Measurements from ENCODE around the gene ANKRD23. TPM values are rescaled to one million over a fixed set of nuclear protein-coding genes. Genes with fewer than 3 reads are reported as not detected.

ANKRD23 gene
- total RNA-seq, 1 experiment from 2014 or later = 7.5 TPM

- Mint-ChIP-seq H3K4me1 (ENCODE audit: low read depth, unreplicated experiment) (no peaks in the 10 kb centered on the region), H3K27ac (ENCODE audit: unreplicated experiment) (no peak overlapping the region), H3K4me3 (ENCODE audit: low read depth, unreplicated experiment) (no peak overlapping the region), H3K27me3 (ENCODE audit: unreplicated experiment) (no peaks in the 10 kb centered on the region), H3K9me3 (ENCODE audit: low read depth, unreplicated experiment) (no peaks in the 10 kb centered on the region), H3K36me3 (ENCODE audit: insufficient read depth, unreplicated experiment) (peaks cover 9% of the 10 kb centered on the region)
- CTCF ChIA-PET = no interaction called here
- TF ChIP-seq CTCF (IDR thresholded peaks at IDR 0.05; ENCODE audit: unreplicated experiment) = no peak
- DNase-seq = no peak
- BruUV-seq (replicated peaks) = no TSS peak
- intact Hi-C loops (cut with micrococcal nuclease; ENCODE audit: unreplicated experiment) = no loop called here
These were observed 4.4 kb upstream of the ANKRD23 start for GRCh38 chr2:96848264-96848663.

- no peak for DNase-seq
- no peak overlapping the region for H3K27ac Mint-ChIP-seq (ENCODE audit: unreplicated experiment)
- CTCF ChIA-PET = interaction anchor here (1.1 kb wide), 1 partner anchor 14 kb away, joined by 5 read pairs; no protein-coding TSS in a partner anchor
- TF ChIP-seq CTCF (IDR thresholded peaks at IDR 0.05; ENCODE audit: unreplicated experiment) = no peak
- no peaks in the 10 kb centered on the region for H3K27me3 Mint-ChIP-seq (ENCODE audit: unreplicated experiment)
- peaks cover 8% of the 10 kb centered on the region for H3K36me3 Mint-ChIP-seq (ENCODE audit: insufficient read depth, unreplicated experiment)
- H3K9me3 Mint-ChIP-seq (ENCODE audit: low read depth, unreplicated experiment) = no peaks in the 10 kb centered on the region
- H3K4me1 Mint-ChIP-seq (ENCODE audit: low read depth, unreplicated experiment) = no peaks in the 10 kb centered on the region
- no peak overlapping the region for H3K4me3 Mint-ChIP-seq (ENCODE audit: low read depth, unreplicated experiment)
- no TSS peak for BruUV-seq (replicated peaks)
- intact Hi-C loops (cut with micrococcal nuclease; ENCODE audit: unreplicated experiment) = no loop called here
These were observed 3.8 kb upstream of the ANKRD23 start for GRCh38 chr2:96847586-96847985.

- no peak overlapping the region for H3K27ac Mint-ChIP-seq (ENCODE audit: unreplicated experiment)
- H3K4me3 Mint-ChIP-seq (ENCODE audit: low read depth, unreplicated experiment) = no peak overlapping the region
- intact Hi-C loops (cut with micrococcal nuclease; ENCODE audit: unreplicated experiment) = no loop called here
- TF ChIP-seq CTCF (IDR thresholded peaks at IDR 0.05; ENCODE audit: unreplicated experiment) = no peak
- no peaks in the 10 kb centered on the region for H3K9me3 Mint-ChIP-seq (ENCODE audit: low read depth, unreplicated experiment)
- H3K4me1 Mint-ChIP-seq (ENCODE audit: low read depth, unreplicated experiment) = no peaks in the 10 kb centered on the region
- DNase-seq = no peak
- peaks cover under 1% of the 10 kb centered on the region for H3K36me3 Mint-ChIP-seq (ENCODE audit: insufficient read depth, unreplicated experiment)
- no TSS peak for BruUV-seq (replicated peaks)
- CTCF ChIA-PET = interaction anchor here (1.1 kb wide), 1 partner anchor 14 kb away, joined by 5 read pairs; no protein-coding TSS in a partner anchor
- no peaks in the 10 kb centered on the region for H3K27me3 Mint-ChIP-seq (ENCODE audit: unreplicated experiment)
These were observed 3.0 kb upstream of the ANKRD23 start for GRCh38 chr2:96846825-96847224.

GRCh38 chr2:96844405-96844808, 586 bp upstream of the ANKRD23 start:
- H3K36me3 Mint-ChIP-seq (ENCODE audit: insufficient read depth, unreplicated experiment) = peaks cover 17% of the 10 kb centered on the region
- DNase-seq = no peak
- BruUV-seq (replicated peaks) = no TSS peak
- no peaks in the 10 kb centered on the region for H3K4me1 Mint-ChIP-seq (ENCODE audit: low read depth, unreplicated experiment)
- CTCF ChIA-PET = interaction anchor here (0.7 kb wide), 1 partner anchor 56 kb away, joined by 4 read pairs; no protein-coding TSS in a partner anchor
- no peak overlapping the region for H3K27ac Mint-ChIP-seq (ENCODE audit: unreplicated experiment)
- intact Hi-C loops (cut with micrococcal nuclease; ENCODE audit: unreplicated experiment) = no loop called here
- no peak overlapping the region for H3K4me3 Mint-ChIP-seq (ENCODE audit: low read depth, unreplicated experiment)
- no peak for TF ChIP-seq CTCF (IDR thresholded peaks at IDR 0.05; ENCODE audit: unreplicated experiment)
- no peaks in the 10 kb centered on the region for H3K27me3 Mint-ChIP-seq (ENCODE audit: unreplicated experiment)
- H3K9me3 Mint-ChIP-seq (ENCODE audit: low read depth, unreplicated experiment) = no peaks in the 10 kb centered on the region
